Measurements from ENCODE around the gene OSBPL7. TPM values are rescaled to one million over a fixed set of nuclear protein-coding genes. Genes with fewer than 3 reads are reported as not detected.

Gene OSBPL7
- total and polyA plus RNA-seq, 2 donors (not counting 1 experiment from before 2014, with no cell fraction given): 51.0 to 61.3 TPM

GRCh38 chr17:47785538-47786123, 36.0 kb downstream of the OSBPL7 start:
- no peaks in the 10 kb centered on the region for H3K36me3 ChIP-seq (replicated peaks in 1 of 2; ENCODE audit: control extremely low read depth in 1 of 2, control insufficient read depth in 1 of 2, extremely low read depth in 1 of 2, insufficient read depth in 2 of 2, low read length in 1 of 2)

More at GRCh38 chr17:47785538-47786123, 36.0 kb downstream of the OSBPL7 start:
- Mint-ChIP-seq H3K27me3 (peaks cover 65% of the 10 kb centered on the region), H3K9me3 (ENCODE audit: insufficient read depth) (no peaks in the 10 kb centered on the region), H3K4me1 (peaks cover 9% of the 10 kb centered on the region), H3K27ac (no peak overlapping the region), H3K4me3 (no peak overlapping the region)
- Histone ChIP-seq H3K4me1 (ENCODE audit: control insufficient read depth in 2 of 2, insufficient read depth in 2 of 2, low read length in 2 of 2) (peaks cover 10% of the 10 kb centered on the region in 2 donors), H3K27ac (ENCODE audit: low read length in 2 of 2) (no peak overlapping the region), H4K20me1 (ENCODE audit: control insufficient read depth, insufficient read depth, low read length, poor library complexity, severe bottlenecking) (no peaks in the 10 kb centered on the region), H2AFZ (ENCODE audit: insufficient read depth, low read depth, low read length, poor library complexity, severe bottlenecking) (no peak overlapping the region), H3K79me2 (ENCODE audit: control insufficient read depth, insufficient read depth, low read length) (no peaks in the 10 kb centered on the region), H3K4me2 (replicated peaks; ENCODE audit: low read depth, low read length, poor library complexity, severe bottlenecking) (no peak overlapping the region), H3K4me3 (ENCODE audit: control extremely low read depth in 1 of 5, extremely low read depth in 1 of 5, insufficient read depth in 1 of 5, low read depth in 2 of 5, low read length in 4 of 5) (no peak overlapping the region), H3K9ac (ENCODE audit: low read length) (no peak overlapping the region), H3K27me3 (replicated peaks in 1 of 4; ENCODE audit: control extremely low read depth in 1 of 4, control insufficient read depth in 3 of 4, insufficient read depth in 4 of 4, low read length in 3 of 4) (peaks cover 0 to 23% (median 18%) of the 10 kb centered on the region in 4 experiments), H3K9me3 (ENCODE audit: control extremely low read depth in 1 of 3, control insufficient read depth in 2 of 3, insufficient read depth in 1 of 3, low read length in 2 of 3) (no peaks in the 10 kb centered on the region)
- POLR2A ChIA-PET: no interaction called here
- 30% methylated on average over 3 of the region's 5 CpGs for WGBS (ENCODE audit: insufficient coverage)
- intact Hi-C loops (cut with micrococcal nuclease): no loop called here
- TF ChIP-seq CTCF (IDR thresholded peaks at IDR 0.05) (no peak), EZH2 (IDR thresholded peaks at IDR 0.05; ENCODE audit: borderline replicate concordance, insufficient read depth, low read depth, low read length, poor library complexity, severe bottlenecking) (no peak)
- DNase-seq (no peak), ATAC-seq (ENCODE audit: low read depth) (no peak)
- CTCF ChIA-PET: interaction anchor here (1.2 kb wide), 1 partner anchor 122 kb away, joined by 3 read pairs; no protein-coding TSS in a partner anchor
